ENCODE results near the gene SNCAIP. TPM values are rescaled to one million over a fixed set of nuclear protein-coding genes. Genes with fewer than 3 reads are reported as not detected.

Gene SNCAIP
- total RNA-seq, 1 donor from 2014 or later: 6.7 TPM

- no peaks in the 10 kb centered on the region for H3K27me3 Mint-ChIP-seq (ENCODE audit: unreplicated experiment)
- no peaks in the 10 kb centered on the region for H3K36me3 Mint-ChIP-seq (ENCODE audit: unreplicated experiment)
- no peak overlapping the region for H3K4me3 Mint-ChIP-seq (ENCODE audit: unreplicated experiment)
- TF ChIP-seq CTCF (IDR thresholded peaks at IDR 0.05; ENCODE audit: partially characterized antibody, unreplicated experiment): peak; percentile 12
- H3K4me1 Mint-ChIP-seq (ENCODE audit: low read depth, unreplicated experiment): no peaks in the 10 kb centered on the region
- DNase-seq: no peak
- H3K9me3 Mint-ChIP-seq (ENCODE audit: unreplicated experiment): no peaks in the 10 kb centered on the region
- no peak overlapping the region for H3K27ac Mint-ChIP-seq (ENCODE audit: unreplicated experiment)
These were observed 156.5 kb downstream of the SNCAIP start for GRCh38 chr5:122468351-122469116.

- no peak for DNase-seq
- Mint-ChIP-seq H3K27ac (ENCODE audit: unreplicated experiment) (no peak overlapping the region), H3K36me3 (ENCODE audit: unreplicated experiment) (no peaks in the 10 kb centered on the region), H3K4me3 (ENCODE audit: unreplicated experiment) (no peak overlapping the region), H3K27me3 (ENCODE audit: unreplicated experiment) (no peaks in the 10 kb centered on the region), H3K4me1 (ENCODE audit: low read depth, unreplicated experiment) (no peaks in the 10 kb centered on the region), H3K9me3 (ENCODE audit: unreplicated experiment) (no peaks in the 10 kb centered on the region)
- TF ChIP-seq CTCF (IDR thresholded peaks at IDR 0.05; ENCODE audit: partially characterized antibody, unreplicated experiment): no peak
These were observed 157.4 kb downstream of the SNCAIP start for GRCh38 chr5:122469384-122469919.

GRCh38 chr5:122470365-122470764 lies 158.3 kb downstream of the SNCAIP start:
- H3K9me3 Mint-ChIP-seq (ENCODE audit: unreplicated experiment): peaks cover 4% of the 10 kb centered on the region
- H3K27ac Mint-ChIP-seq (ENCODE audit: unreplicated experiment): no peak overlapping the region
- no peaks in the 10 kb centered on the region for H3K36me3 Mint-ChIP-seq (ENCODE audit: unreplicated experiment)
- no peaks in the 10 kb centered on the region for H3K4me1 Mint-ChIP-seq (ENCODE audit: low read depth, unreplicated experiment)
- TF ChIP-seq CTCF (IDR thresholded peaks at IDR 0.05; ENCODE audit: partially characterized antibody, unreplicated experiment): no peak
- no peak overlapping the region for H3K4me3 Mint-ChIP-seq (ENCODE audit: unreplicated experiment)
- H3K27me3 Mint-ChIP-seq (ENCODE audit: unreplicated experiment): peaks cover 2% of the 10 kb centered on the region
- DNase-seq: no peak

DNA sequence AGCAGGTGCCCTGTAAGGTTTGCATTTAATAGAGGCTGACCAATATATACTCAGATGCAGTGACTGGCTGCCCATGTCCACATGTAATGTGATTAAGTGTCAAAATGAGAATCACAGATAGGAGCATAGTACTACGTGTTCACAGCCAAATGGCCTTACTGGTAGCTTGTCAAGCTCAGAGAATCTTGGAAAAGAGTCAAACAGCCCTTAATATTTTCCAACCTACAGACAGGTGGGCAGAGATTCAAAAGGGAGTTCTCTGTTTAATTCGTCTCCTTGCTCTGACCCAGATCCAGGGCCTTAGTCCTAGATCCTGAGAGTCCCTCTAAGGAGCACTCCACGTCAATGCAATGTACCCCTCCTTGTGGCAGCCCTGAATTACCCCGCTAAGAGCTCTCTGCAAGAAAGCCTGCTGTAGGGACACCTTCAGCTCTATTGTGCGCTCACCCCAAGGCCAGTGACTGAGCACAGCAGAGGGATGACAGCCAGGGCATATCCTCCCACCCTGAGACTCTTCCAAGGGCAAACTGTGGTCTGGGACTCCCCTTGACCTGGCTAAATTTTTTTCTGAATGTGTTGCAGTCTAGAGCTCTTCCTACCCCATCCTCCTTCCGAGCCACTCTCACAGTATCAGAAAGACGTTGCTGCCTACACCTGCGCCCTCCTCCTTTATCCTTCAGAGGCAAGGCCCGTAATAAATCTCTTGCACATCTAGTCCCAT lies 159.2 kb downstream of the SNCAIP start:
- H3K36me3 Mint-ChIP-seq (ENCODE audit: unreplicated experiment): no peaks in the 10 kb centered on the region
- no peak overlapping the region for H3K27ac Mint-ChIP-seq (ENCODE audit: unreplicated experiment)
- no peaks in the 10 kb centered on the region for H3K4me1 Mint-ChIP-seq (ENCODE audit: low read depth, unreplicated experiment)
- no peak overlapping the region for H3K4me3 Mint-ChIP-seq (ENCODE audit: unreplicated experiment)
- peaks cover 2% of the 10 kb centered on the region for H3K27me3 Mint-ChIP-seq (ENCODE audit: unreplicated experiment)
- peaks cover 6% of the 10 kb centered on the region for H3K9me3 Mint-ChIP-seq (ENCODE audit: unreplicated experiment)
- no peak for DNase-seq
- TF ChIP-seq CTCF (IDR thresholded peaks at IDR 0.05; ENCODE audit: partially characterized antibody, unreplicated experiment): no peak

DNA sequence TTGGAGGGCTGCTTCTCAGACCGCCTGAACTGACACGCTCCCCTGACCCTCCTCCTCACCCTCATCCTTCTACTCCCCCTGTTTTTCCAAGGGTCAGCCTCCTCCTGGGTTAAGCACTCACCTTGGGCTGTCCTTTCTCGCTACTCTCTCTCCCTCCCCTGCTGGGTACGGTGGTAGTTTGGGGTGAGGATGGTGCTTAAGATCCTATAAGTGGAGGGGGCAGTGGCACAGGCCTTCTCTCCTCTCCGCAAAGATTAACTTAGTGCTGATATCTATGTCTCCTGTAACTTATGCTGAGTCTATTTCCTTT lies 159.7 kb downstream of the SNCAIP start:
- peaks cover 2% of the 10 kb centered on the region for H3K27me3 Mint-ChIP-seq (ENCODE audit: unreplicated experiment)

More for the DNA sequence above, 159.7 kb downstream of the SNCAIP start:
- H3K36me3 Mint-ChIP-seq (ENCODE audit: unreplicated experiment): no peaks in the 10 kb centered on the region
- TF ChIP-seq CTCF (IDR thresholded peaks at IDR 0.05; ENCODE audit: partially characterized antibody, unreplicated experiment): no peak
- H3K27ac Mint-ChIP-seq (ENCODE audit: unreplicated experiment): no peak overlapping the region
- H3K4me3 Mint-ChIP-seq (ENCODE audit: unreplicated experiment): no peak overlapping the region
- H3K4me1 Mint-ChIP-seq (ENCODE audit: low read depth, unreplicated experiment): no peaks in the 10 kb centered on the region
- peaks cover 6% of the 10 kb centered on the region for H3K9me3 Mint-ChIP-seq (ENCODE audit: unreplicated experiment)
- no peak for DNase-seq

Data from glutamatergic neuron (in vitro differentiated cells).